Measurements from ENCODE around the gene MAPKBP1.

MAPKBP1 gene

DNA sequence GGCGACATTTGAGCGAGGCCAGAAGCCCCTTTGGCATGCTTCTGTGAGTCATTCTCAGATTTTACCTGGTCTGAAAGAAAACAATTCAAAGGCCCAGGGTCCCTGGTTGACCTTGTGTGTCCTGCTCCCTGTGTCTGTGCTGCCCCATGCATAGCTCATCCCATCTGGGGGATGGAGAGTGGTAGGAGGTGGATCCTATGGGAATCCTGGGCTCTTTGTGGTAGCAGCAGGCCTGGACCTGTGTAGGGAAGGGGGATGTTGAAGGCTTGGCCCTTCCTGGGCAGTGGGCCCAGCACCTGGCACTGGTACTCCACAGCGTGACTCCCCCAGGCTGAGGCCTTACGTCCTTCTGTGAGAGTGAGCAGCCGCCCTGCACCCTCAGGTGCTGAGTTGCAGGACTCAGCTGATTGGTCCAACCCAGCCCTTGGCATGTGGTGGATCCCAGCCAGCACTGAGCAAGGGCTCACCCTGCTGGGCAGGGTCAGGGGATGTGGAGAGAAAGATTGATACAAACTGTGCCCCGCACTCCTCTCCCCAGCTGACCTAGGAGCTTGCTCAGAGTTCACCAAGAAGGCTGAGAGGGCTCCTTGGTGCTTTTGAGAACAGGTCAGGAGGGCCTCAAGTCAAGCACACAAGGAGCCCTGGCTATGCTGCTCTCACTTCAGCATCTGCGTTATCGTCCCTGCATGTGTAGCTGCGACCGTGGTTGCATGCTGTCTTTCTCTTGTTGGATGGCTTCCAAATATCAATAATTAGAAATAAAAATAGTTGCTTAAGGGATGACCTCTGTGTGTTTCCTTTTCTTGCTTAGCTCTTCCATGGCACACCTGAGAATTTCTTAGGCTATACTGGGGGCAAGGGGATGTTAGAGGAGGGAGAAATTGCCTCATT lies 32.3 kb downstream of the MAPKBP1 start:
- TF ChIP-seq, protein P1, sequence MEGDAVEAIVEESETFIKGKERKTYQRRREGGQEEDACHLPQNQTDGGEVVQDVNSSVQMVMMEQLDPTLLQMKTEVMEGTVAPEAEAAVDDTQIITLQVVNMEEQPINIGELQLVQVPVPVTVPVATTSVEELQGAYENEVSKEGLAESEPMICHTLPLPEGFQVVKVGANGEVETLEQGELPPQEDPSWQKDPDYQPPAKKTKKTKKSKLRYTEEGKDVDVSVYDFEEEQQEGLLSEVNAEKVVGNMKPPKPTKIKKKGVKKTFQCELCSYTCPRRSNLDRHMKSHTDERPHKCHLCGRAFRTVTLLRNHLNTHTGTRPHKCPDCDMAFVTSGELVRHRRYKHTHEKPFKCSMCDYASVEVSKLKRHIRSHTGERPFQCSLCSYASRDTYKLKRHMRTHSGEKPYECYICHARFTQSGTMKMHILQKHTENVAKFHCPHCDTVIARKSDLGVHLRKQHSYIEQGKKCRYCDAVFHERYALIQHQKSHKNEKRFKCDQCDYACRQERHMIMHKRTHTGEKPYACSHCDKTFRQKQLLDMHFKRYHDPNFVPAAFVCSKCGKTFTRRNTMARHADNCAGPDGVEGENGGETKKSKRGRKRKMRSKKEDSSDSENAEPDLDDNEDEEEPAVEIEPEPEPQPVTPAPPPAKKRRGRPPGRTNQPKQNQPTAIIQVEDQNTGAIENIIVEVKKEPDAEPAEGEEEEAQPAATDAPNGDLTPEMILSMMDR (IDR thresholded peaks at IDR 0.05): no peak
- Mint-ChIP-seq H3K9me3 (no peaks in the 10 kb centered on the region), H3K27ac (peak overlapping the region; percentile 28), H3K36me3 (ENCODE audit: low read depth) (no peaks in the 10 kb centered on the region), H3K4me1 (peaks cover 21% of the 10 kb centered on the region), H3K27me3 (ENCODE audit: low read depth, poor library complexity) (peaks cover 4% of the 10 kb centered on the region), H3K4me3 (no peak overlapping the region)
- DNase-seq: no peak

DNA sequence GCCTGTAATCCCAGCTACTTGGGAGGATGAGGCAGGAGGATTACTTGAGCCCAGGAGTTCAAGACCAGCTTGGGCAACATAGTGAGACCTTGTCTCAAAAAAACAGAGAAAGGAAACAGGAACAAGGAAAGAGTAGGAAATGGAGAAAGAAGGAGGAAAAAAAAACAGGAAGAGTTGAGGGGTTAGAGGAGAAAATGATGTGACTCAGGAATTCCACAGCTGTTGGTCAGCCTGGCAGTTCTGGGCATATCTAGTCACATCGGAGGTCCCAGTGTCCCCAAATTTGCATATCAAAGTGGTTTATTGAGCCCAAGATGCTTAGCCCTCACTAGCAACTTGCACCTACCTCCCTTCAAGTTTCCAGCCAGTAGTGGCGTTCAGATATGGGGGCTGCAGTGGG lies 34.8 kb downstream of the MAPKBP1 start:
- no peaks in the 10 kb centered on the region for H3K36me3 Mint-ChIP-seq (ENCODE audit: low read depth)
- no peak overlapping the region for H3K4me3 Mint-ChIP-seq
- TF ChIP-seq, protein P1 (IDR thresholded peaks at IDR 0.05): no peak
- DNase-seq: no peak
- H3K27ac Mint-ChIP-seq: peak overlapping the region; percentile 29
- H3K27me3 Mint-ChIP-seq (ENCODE audit: low read depth, poor library complexity): peaks cover 7% of the 10 kb centered on the region
- peaks cover 24% of the 10 kb centered on the region for H3K4me1 Mint-ChIP-seq
- no peaks in the 10 kb centered on the region for H3K9me3 Mint-ChIP-seq

DNA sequence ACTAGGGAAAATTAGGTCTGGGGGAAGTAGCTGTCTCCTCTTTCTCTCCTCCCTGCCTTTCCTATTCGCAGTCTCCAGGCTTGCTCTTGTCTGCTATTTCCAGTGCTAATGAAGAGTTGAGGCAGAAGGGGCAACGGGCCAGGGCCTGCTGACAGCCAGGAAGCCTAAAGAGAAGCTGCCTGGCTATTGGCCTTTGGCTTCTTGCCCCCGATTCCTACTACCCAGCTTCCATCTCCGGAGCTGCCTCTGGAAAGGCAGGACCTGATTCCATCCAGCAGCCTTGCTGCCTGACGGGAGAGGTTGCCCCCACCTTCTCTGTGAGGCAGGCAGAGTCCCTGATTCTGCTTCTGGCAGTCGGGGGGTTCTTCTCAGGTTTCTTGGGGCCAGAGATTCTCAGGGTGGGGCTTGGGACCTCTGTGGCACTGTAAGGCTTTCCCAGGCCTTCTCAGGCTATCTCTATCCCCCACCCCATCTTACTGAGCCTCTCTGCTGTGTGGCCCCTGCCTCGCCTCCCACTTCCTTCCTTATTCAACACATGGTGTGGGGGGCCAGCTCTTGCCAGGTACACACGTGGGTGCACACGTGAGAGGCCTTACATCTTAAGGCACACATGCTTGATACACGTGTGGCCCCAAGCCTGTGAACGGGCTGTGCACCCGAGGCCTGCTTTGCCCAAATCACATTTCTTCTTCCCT lies 35.4 kb downstream of the MAPKBP1 start:
- no peaks in the 10 kb centered on the region for H3K36me3 Mint-ChIP-seq (ENCODE audit: low read depth)
- no peak overlapping the region for H3K4me3 Mint-ChIP-seq
- no peaks in the 10 kb centered on the region for H3K9me3 Mint-ChIP-seq
- peaks cover 7% of the 10 kb centered on the region for H3K27me3 Mint-ChIP-seq (ENCODE audit: low read depth, poor library complexity)
- no peak for DNase-seq
- TF ChIP-seq, protein P1 (IDR thresholded peaks at IDR 0.05): no peak
- H3K4me1 Mint-ChIP-seq: peaks cover 19% of the 10 kb centered on the region
- H3K27ac Mint-ChIP-seq: peak overlapping the region; percentile 29

DNA sequence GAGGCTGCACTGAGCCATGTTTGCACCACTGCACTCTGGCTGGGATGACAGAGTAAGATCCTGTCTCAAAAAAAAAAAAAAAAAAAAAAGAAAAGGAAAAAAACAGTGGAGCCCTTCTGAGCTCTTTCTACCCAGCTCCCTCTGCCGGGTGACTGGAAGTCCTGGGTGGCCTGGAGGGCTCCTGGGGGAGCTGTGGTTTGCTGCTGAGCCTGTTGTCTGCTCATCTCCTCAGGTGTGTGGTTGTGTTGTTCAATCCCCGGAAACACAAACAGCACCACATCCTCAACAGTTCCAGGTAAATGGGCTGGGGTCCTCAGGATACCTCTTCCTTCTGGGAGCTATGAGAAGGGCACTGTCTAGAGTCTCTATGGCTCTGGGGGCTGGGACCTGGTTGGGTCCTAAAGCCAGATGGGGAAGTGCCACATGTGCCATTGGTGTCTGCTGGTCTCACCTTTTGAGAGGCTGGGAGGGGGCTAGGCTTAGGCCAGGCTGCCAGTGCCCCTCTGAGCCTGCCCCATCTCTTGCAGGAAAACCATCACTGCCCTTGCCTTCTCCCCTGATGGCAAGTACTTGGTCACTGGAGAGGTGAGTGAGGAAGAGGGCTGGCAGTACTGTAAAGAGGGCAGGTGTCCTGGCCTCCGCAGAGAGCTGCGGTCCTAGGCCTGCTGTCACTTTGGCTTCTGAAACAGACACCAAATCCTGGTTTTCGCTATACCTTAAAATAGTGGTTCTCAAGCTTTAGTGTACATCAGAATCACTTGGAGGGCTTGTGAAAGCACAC lies 36.6 kb downstream of the MAPKBP1 start:
- H3K4me1 Mint-ChIP-seq: peaks cover 12% of the 10 kb centered on the region
- no peak overlapping the region for H3K27ac Mint-ChIP-seq
- no peaks in the 10 kb centered on the region for H3K9me3 Mint-ChIP-seq
- H3K36me3 Mint-ChIP-seq (ENCODE audit: low read depth): no peaks in the 10 kb centered on the region
- TF ChIP-seq, protein P1 (IDR thresholded peaks at IDR 0.05): no peak
- H3K27me3 Mint-ChIP-seq (ENCODE audit: low read depth, poor library complexity): peaks cover 7% of the 10 kb centered on the region
- DNase-seq: no peak
- H3K4me3 Mint-ChIP-seq: no peak overlapping the region

DNA sequence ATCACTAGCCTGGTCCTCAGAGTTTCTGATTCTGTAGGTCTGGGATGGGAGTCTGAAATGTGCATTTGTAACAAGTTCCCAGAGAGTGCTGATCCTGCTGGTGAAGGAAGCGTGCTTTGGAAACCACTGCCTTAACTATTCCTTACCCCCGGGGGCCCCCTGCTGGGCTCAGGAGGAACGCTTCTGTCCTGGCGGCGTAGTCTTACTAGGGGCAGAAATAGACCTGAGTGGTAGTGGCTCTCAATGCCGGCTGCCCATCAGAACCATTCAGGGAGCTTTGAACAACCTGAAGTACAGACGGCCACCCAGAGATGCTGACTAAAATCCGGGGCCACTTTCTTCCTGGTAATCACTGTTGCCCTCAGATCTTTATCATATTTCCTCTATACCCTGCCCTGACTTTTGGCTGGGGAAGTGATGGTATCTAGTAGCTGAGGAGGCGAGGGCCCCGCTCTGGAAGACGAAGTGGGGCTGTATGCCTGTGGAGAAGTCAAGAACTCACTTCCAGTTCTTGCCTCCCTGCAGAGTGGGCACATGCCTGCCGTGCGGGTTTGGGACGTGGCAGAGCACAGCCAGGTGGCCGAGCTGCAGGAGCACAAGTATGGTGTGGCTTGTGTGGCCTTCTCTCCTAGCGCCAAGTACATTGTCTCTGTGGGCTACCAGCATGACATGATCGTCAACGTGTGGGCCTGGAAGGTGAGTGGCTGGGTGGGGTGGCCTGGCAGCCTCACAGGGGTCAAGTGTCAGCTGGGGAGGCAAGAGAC lies 37.3 kb downstream of the MAPKBP1 start:
- H3K27me3 Mint-ChIP-seq (ENCODE audit: low read depth, poor library complexity): peaks cover 3% of the 10 kb centered on the region
- H3K4me3 Mint-ChIP-seq: no peak overlapping the region
- no peak overlapping the region for H3K27ac Mint-ChIP-seq
- peak; percentile 87 for DNase-seq
- no peaks in the 10 kb centered on the region for H3K9me3 Mint-ChIP-seq
- TF ChIP-seq, protein P1 (IDR thresholded peaks at IDR 0.05): peak; percentile 89
- H3K4me1 Mint-ChIP-seq: peaks cover 8% of the 10 kb centered on the region
- H3K36me3 Mint-ChIP-seq (ENCODE audit: low read depth): no peaks in the 10 kb centered on the region

All from nephron progenitor cell (in vitro differentiated cells).